SK-N-MC (cell line): ENCODE measurements around the gene MSRB1.

Experiments used
- EZH2 ChIP-seq: fragments of 200-600 bp; sonication (generic); IDR thresholded peaks from one replicate; pipeline ENCODE4 v1.6.1; 2017; ENCODE audit warnings: antibody characterized with exemption
- FOXP2 ChIP-seq: optimal IDR thresholded peaks from 2 replicates; pipeline ENCODE3; 2011; ENCODE audit warnings: mild to moderate bottlenecking, moderate library complexity; ENCODE audit not compliant: insufficient read depth; ENCODE audit errors: extremely low read length, control extremely low read depth
- POLR2AphosphoS5 ChIP-seq: IDR thresholded peaks from 2 replicates; pipeline ENCODE4 v1.6.1; 2012; ENCODE audit warnings: mild to moderate bottlenecking, low read depth, low read length, borderline replicate concordance

DNA sequence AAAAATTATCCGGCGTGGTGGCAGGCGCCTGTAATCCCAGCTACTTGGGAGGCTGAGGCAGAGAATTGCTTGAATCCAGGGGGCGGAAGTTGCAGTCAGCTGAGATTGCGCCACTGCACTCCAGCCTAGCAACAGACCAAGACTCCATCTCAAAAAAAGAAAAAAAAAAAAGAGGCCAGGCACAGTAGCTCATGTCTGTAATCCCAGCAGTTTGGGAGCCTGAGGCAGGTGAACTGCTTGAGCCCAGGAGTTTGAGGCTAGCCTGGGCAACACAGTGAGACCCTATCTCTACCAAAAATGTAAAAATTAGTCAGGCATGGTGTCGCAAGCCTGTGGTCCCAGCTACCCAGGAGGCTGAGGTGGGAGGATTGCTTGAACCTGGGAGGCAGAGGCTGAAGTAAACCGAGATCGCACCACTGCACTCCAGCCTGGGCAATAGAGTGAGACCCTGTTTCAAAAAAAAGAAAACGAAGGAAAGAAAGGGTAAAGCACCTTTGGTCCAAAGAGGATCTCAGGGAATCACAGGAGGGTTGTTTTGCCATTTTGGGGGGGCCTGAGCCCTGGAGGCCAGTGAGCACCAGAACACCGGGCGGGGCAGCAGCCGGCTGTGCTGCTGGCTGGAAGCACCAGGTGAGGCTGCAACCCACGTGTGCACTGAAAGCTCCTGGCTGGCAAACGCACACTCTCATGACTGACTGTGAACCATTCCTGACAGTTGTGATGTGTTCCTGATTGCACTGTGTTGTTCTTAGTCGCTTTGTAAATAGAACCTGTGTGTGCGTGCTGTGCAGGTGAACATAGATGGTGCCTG is 43.2 kb downstream of the MSRB1 start:
- TF ChIP-seq POLR2AphosphoS5 (no peak), EZH2 (no peak), FOXP2 (no peak)
